ENCODE measurements around the gene TUBA4A. TPM values are rescaled to one million over a fixed set of nuclear protein-coding genes. Genes with fewer than 3 reads are reported as not detected.

TUBA4A gene
- total and polyA plus RNA-seq, 2 of the 8 experiments (the other 6 are each of a cell fraction or from before 2014, with no cell fraction given): 67.3 to 172 TPM

- TF ChIP-seq CREB1 (IDR thresholded peaks at IDR 0.05) (no peak), HDAC2 (IDR thresholded peaks at IDR 0.05; ENCODE audit: borderline replicate concordance in 1 of 2, low read depth in 2 of 2, low read length in 2 of 2) (no peak), SAP30 (IDR thresholded peaks at IDR 0.05; ENCODE audit: insufficient read depth, insufficient replicate concordance, low read length) (no peak), EZH2 (IDR thresholded peaks at IDR 0.05; ENCODE audit: low read depth, low read length, severe bottlenecking) (no peak), SP4 (IDR thresholded peaks at IDR 0.05; ENCODE audit: low read length) (no peak), TBP (IDR thresholded peaks at IDR 0.05; ENCODE audit: low read depth, low read length) (no peak), KDM5A (IDR thresholded peaks at IDR 0.05; ENCODE audit: low read length) (no peak), BCL11A (IDR thresholded peaks at IDR 0.05; ENCODE audit: low read depth in 2 of 2, low read length in 2 of 2) (no peak)
Measured at GRCh38 chr2:219205165-219205538, 48.6 kb downstream of the TUBA4A start (continued).

Data from H1 (cell line).